ENCODE measurements around the gene STARD9. TPM values are rescaled to one million over a fixed set of nuclear protein-coding genes. Genes with fewer than 3 reads are reported as not detected.
A peak's percentile ranks its signal among the peaks of the same experiment; 100 is the strongest.
"Not testable (repeated sequence)": the region's sequence is repeated elsewhere in the genome, so short reads cannot be mapped to it uniquely, and the experiment has no call there.

Gene STARD9
- total and polyA plus RNA-seq, 2 experiments from 2014 or later: 2.0 to 5.5 TPM

GRCh38 chr15:42592716-42593115 is 17.3 kb downstream of the STARD9 start:
- Histone ChIP-seq H3K27ac (no peak overlapping the region), H3K9me3 (ENCODE audit: low read depth) (no peaks in the 10 kb centered on the region), H3K4me1 (ENCODE audit: low read depth) (no peaks in the 10 kb centered on the region), H3K36me3 (no peaks in the 10 kb centered on the region), H3K27me3 (no peaks in the 10 kb centered on the region), H3K4me3 (no peak overlapping the region)
- DNase-seq (ENCODE audit: low read depth in 1 of 2, low spot score in 1 of 2): no peak
- no peak for TF ChIP-seq CTCF (IDR thresholded peaks at IDR 0.05; ENCODE audit: low read depth, low read length)

- no peak for TF ChIP-seq CTCF (IDR thresholded peaks at IDR 0.05; ENCODE audit: low read depth, low read length)
- no peaks in the 10 kb centered on the region for H3K9me3 ChIP-seq (ENCODE audit: low read depth)
- H3K4me3 ChIP-seq: no peak overlapping the region
- H3K4me1 ChIP-seq (ENCODE audit: low read depth): no peaks in the 10 kb centered on the region
- no peak for DNase-seq (ENCODE audit: low read depth in 1 of 2, low spot score in 1 of 2)
- no peaks in the 10 kb centered on the region for H3K27me3 ChIP-seq
- H3K27ac ChIP-seq: no peak overlapping the region
- H3K36me3 ChIP-seq: no peaks in the 10 kb centered on the region
Measured at GRCh38 chr15:42593143-42593542, 17.7 kb downstream of the STARD9 start.

GRCh38 chr15:42594095-42594494 is 18.7 kb downstream of the STARD9 start:
- Histone ChIP-seq H3K9me3 (ENCODE audit: low read depth) (no peaks in the 10 kb centered on the region), H3K4me1 (ENCODE audit: low read depth) (no peaks in the 10 kb centered on the region), H3K27me3 (no peaks in the 10 kb centered on the region), H3K36me3 (no peaks in the 10 kb centered on the region), H3K4me3 (no peak overlapping the region), H3K27ac (no peak overlapping the region)
- no peak for TF ChIP-seq CTCF (IDR thresholded peaks at IDR 0.05; ENCODE audit: low read depth, low read length)
- DNase-seq (ENCODE audit: low read depth in 1 of 2, low spot score in 1 of 2): no peak

GRCh38 chr15:42595626-42596240 is 20.3 kb downstream of the STARD9 start:
- Histone ChIP-seq H3K27me3 (no peaks in the 10 kb centered on the region), H3K4me1 (ENCODE audit: low read depth) (no peaks in the 10 kb centered on the region), H3K4me3 (no peak overlapping the region), H3K36me3 (no peaks in the 10 kb centered on the region), H3K9me3 (ENCODE audit: low read depth) (no peaks in the 10 kb centered on the region), H3K27ac (no peak overlapping the region)
- peak in 1 of 2 donors; percentile 56 for DNase-seq (ENCODE audit: low read depth in 1 of 2, low spot score in 1 of 2)
- TF ChIP-seq CTCF (IDR thresholded peaks at IDR 0.05; ENCODE audit: low read depth, low read length): no peak

- not testable (repeated sequence) for H3K27me3 ChIP-seq; H3K27ac ChIP-seq; H3K9me3 ChIP-seq (ENCODE audit: low read depth); H3K4me3 ChIP-seq; DNase-seq (ENCODE audit: low read depth in 1 of 2, low spot score in 1 of 2); H3K36me3 ChIP-seq
- peaks cover 10% of the 10 kb centered on the region for H3K4me1 ChIP-seq (ENCODE audit: low read depth)
Measured at GRCh38 chr15:42601316-42601715, 25.9 kb downstream of the STARD9 start.

- DNase-seq (ENCODE audit: low read depth in 1 of 2, low spot score in 1 of 2): no peak
- Histone ChIP-seq H3K9me3 (ENCODE audit: low read depth) (no peaks in the 10 kb centered on the region), H3K36me3 (no peaks in the 10 kb centered on the region), H3K4me1 (ENCODE audit: low read depth) (peaks cover 10% of the 10 kb centered on the region), H3K4me3 (no peak overlapping the region), H3K27ac (no peak overlapping the region), H3K27me3 (no peaks in the 10 kb centered on the region)
- TF ChIP-seq CTCF (IDR thresholded peaks at IDR 0.05; ENCODE audit: low read depth, low read length): no peak
Measured at GRCh38 chr15:42602501-42602900, 27.1 kb downstream of the STARD9 start.
